ENCODE measurements around the gene MTCH2. TPM values are rescaled to one million over a fixed set of nuclear protein-coding genes. Genes with fewer than 3 reads are reported as not detected.
"Not testable (repeated sequence)": the region's sequence is repeated elsewhere in the genome, so short reads cannot be mapped to it uniquely, and the experiment has no call there.

MTCH2 gene
- 107 TPM for polyA plus RNA-seq (2013, experiment 1 of 2)
- polyA plus RNA-seq (2013, experiment 2 of 2) = 103 TPM

- no peaks in the 10 kb centered on the region for H3K9me3 ChIP-seq (ENCODE audit: insufficient read depth, low read depth, low read length)
- peak within 1 kb of the TSS; percentile 87 for H3K9ac ChIP-seq (ENCODE audit: low read depth, low read length)
- peaks cover 24% of the 10 kb centered on the region for H3K36me3 ChIP-seq (ENCODE audit: insufficient read depth, low read length)
- H3K4me3 ChIP-seq (ENCODE audit: low read length) = peak within 1 kb of the TSS; percentile 95
- H3K27ac ChIP-seq (ENCODE audit: low read depth, low read length) = peak within 1 kb of the TSS; percentile 86
- WGBS = under 1% methylated on average over 78 of the region's 78 CpGs
- H3K27me3 ChIP-seq (ENCODE audit: insufficient read depth, low read length) = no peaks in the 10 kb centered on the region
- peaks cover 7% of the 10 kb centered on the region; the same call in 1 of the 2 replicates for H3K4me1 ChIP-seq (ENCODE audit: insufficient read depth, low read length)
These were observed at the start of gene MTCH2 for GRCh38 chr11:47642099-47642855. TSS of gene MTCH2 (minus strand) at chr11:47642559. CDS start at chr11:47642465, 94 bp downstream.

DNA sequence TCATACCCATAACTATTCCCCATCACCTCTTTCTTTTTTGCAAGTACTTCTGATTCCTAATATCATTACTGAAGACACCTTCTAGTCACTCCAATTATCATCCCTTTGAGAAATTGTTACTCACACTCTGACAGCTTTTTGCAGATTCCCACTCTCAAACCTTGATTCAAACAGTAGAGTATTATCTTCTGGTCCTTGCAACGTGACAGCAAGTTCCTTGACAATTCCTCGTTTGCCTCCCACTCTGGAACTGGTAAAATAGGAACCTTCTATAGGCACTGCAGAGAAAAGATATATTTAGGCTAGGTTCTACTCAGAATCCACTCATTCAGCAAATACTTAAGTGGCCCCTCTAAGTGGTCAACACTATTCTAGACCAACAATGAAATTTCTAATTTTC lies 49.6 kb upstream of the MTCH2 start:
- Histone ChIP-seq H3K36me3 (ENCODE audit: insufficient read depth, low read length) (no peaks in the 10 kb centered on the region), H3K27me3 (ENCODE audit: insufficient read depth, low read length) (no peaks in the 10 kb centered on the region), H3K9me3 (ENCODE audit: insufficient read depth, low read depth, low read length) (no peaks in the 10 kb centered on the region), H3K4me3 (ENCODE audit: low read length) (no peak overlapping the region), H3K4me1 (ENCODE audit: insufficient read depth, low read length) (no peaks in the 10 kb centered on the region), H3K27ac (ENCODE audit: low read depth, low read length) (no peak overlapping the region), H3K9ac (ENCODE audit: low read depth, low read length) (no peak overlapping the region)
- WGBS = 83% methylated on average over 2 of the region's 2 CpGs

- H3K4me3 ChIP-seq (ENCODE audit: low read length) = no peak overlapping the region
- H3K4me1 ChIP-seq (ENCODE audit: insufficient read depth, low read length) = no peaks in the 10 kb centered on the region
- H3K27ac ChIP-seq (ENCODE audit: low read depth, low read length) = no peak overlapping the region
- no peak overlapping the region for H3K9ac ChIP-seq (ENCODE audit: low read depth, low read length)
- H3K36me3 ChIP-seq (ENCODE audit: insufficient read depth, low read length) = no peaks in the 10 kb centered on the region
- no peaks in the 10 kb centered on the region for H3K27me3 ChIP-seq (ENCODE audit: insufficient read depth, low read length)
- WGBS = 93% methylated on average over 4 of the region's 5 CpGs
- no peaks in the 10 kb centered on the region for H3K9me3 ChIP-seq (ENCODE audit: insufficient read depth, low read depth, low read length)
These were observed 47.1 kb upstream of the MTCH2 start for GRCh38 chr11:47689480-47689879.

DNA sequence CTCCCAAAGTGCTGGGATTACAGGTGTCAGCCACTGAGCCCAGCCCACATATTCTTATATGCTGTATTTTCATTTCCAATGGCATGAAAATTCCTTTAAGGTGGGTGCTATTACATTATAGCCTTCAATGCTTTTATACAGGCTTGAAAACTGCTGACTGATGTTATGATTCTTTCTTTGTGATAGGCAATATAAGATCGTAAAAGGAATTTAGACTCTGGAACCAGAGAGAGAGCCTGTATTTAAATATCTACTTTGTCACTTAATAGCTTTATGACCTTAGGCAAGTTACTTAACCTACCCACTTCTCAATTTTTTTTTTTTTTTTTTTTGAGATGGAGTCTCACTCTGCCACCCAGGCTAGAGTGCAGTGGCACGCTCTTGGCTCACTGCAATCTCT lies 46.6 kb upstream of the MTCH2 start:
- WGBS = 87% methylated on average over 2 of the region's 2 CpGs
- no peak overlapping the region for H3K4me3 ChIP-seq (ENCODE audit: low read length)
- no peaks in the 10 kb centered on the region for H3K4me1 ChIP-seq (ENCODE audit: insufficient read depth, low read length)

GRCh38 chr11:47688111-47688510 lies 45.8 kb upstream of the MTCH2 start:
- 93% methylated on average over 4 of the region's 4 CpGs for WGBS
- no peak overlapping the region for H3K4me3 ChIP-seq (ENCODE audit: low read length)

More for the DNA sequence above, 46.6 kb upstream of the MTCH2 start:
- Histone ChIP-seq H3K9me3 (ENCODE audit: insufficient read depth, low read depth, low read length) (no peaks in the 10 kb centered on the region), H3K36me3 (ENCODE audit: insufficient read depth, low read length) (no peaks in the 10 kb centered on the region), H3K27ac (ENCODE audit: low read depth, low read length) (no peak overlapping the region), H3K27me3 (ENCODE audit: insufficient read depth, low read length) (no peaks in the 10 kb centered on the region), H3K9ac (ENCODE audit: low read depth, low read length) (no peak overlapping the region)

DNA sequence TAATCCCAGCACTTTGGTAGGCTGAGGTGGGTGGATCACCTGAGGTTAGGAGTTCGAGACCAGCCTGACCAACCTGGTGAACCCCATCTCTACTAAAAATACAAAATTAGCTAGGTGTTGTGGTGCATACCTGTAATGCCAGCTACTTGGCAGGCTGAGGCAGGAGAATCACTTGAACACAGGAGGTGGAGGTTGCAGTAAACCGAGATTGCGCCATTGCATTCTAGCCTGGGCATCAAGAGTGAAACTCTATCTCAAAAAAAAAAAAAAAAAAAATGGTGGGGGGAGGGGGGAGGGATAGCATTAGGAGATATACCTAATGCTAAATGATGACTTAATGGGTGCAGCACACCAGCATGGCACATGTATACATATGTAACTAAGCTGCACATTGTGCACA lies 44.3 kb upstream of the MTCH2 start:
- 90% methylated on average over 2 of the region's 3 CpGs for WGBS
- not testable (repeated sequence) for H3K4me3 ChIP-seq (ENCODE audit: low read length); H3K27me3 ChIP-seq (ENCODE audit: insufficient read depth, low read length); H3K9me3 ChIP-seq (ENCODE audit: insufficient read depth, low read depth, low read length); H3K4me1 ChIP-seq (ENCODE audit: insufficient read depth, low read length); H3K27ac ChIP-seq (ENCODE audit: low read depth, low read length); H3K9ac ChIP-seq (ENCODE audit: low read depth, low read length); H3K36me3 ChIP-seq (ENCODE audit: insufficient read depth, low read length)

More at GRCh38 chr11:47688111-47688510, 45.8 kb upstream of the MTCH2 start:
- Histone ChIP-seq H3K27me3 (ENCODE audit: insufficient read depth, low read length) (no peaks in the 10 kb centered on the region), H3K9me3 (ENCODE audit: insufficient read depth, low read depth, low read length) (no peaks in the 10 kb centered on the region), H3K27ac (ENCODE audit: low read depth, low read length) (no peak overlapping the region), H3K9ac (ENCODE audit: low read depth, low read length) (no peak overlapping the region), H3K4me1 (ENCODE audit: insufficient read depth, low read length) (no peaks in the 10 kb centered on the region), H3K36me3 (ENCODE audit: insufficient read depth, low read length) (no peaks in the 10 kb centered on the region)

DNA sequence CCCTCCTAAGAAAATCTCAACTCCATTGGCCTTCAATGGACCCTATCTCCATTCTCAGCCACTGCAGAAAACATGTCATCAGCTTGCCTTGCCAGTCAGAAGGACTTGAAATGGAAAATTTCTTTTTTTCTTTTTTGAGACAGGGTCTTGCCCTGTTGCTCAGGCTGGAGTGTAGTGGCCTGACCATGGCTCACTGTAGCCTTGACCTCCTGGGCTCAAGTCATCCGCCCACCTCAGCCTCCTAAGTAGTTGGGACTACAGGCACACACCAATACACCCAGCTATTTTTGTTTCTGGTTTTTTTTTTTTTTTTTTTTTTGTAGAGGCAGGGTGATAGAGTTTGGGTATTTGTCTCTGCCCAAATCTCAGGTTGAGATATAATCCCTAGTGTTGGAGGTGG lies 43.8 kb upstream of the MTCH2 start:
- Histone ChIP-seq H3K9ac (ENCODE audit: low read depth, low read length) (no peak overlapping the region), H3K36me3 (ENCODE audit: insufficient read depth, low read length) (no peaks in the 10 kb centered on the region), H3K27me3 (ENCODE audit: insufficient read depth, low read length) (no peaks in the 10 kb centered on the region), H3K4me3 (ENCODE audit: low read length) (no peak overlapping the region), H3K27ac (ENCODE audit: low read depth, low read length) (no peak overlapping the region), H3K9me3 (ENCODE audit: insufficient read depth, low read depth, low read length) (no peaks in the 10 kb centered on the region), H3K4me1 (ENCODE audit: insufficient read depth, low read length) (no peaks in the 10 kb centered on the region)
- WGBS = 94% methylated on average over 1 of the region's 1 CpG

GRCh38 chr11:47675851-47676250 lies 33.5 kb upstream of the MTCH2 start:
- H3K27ac ChIP-seq (ENCODE audit: low read depth, low read length) = no peak overlapping the region
- 95% methylated on average over 2 of the region's 2 CpGs for WGBS

GRCh38 chr11:47672283-47672730 lies 29.9 kb upstream of the MTCH2 start:
- H3K36me3 ChIP-seq (ENCODE audit: insufficient read depth, low read length) = no peaks in the 10 kb centered on the region
- no peaks in the 10 kb centered on the region for H3K27me3 ChIP-seq (ENCODE audit: insufficient read depth, low read length)
- no peak overlapping the region for H3K27ac ChIP-seq (ENCODE audit: low read depth, low read length)
- H3K9ac ChIP-seq (ENCODE audit: low read depth, low read length) = no peak overlapping the region
- H3K4me1 ChIP-seq (ENCODE audit: insufficient read depth, low read length) = no peaks in the 10 kb centered on the region
- H3K9me3 ChIP-seq (ENCODE audit: insufficient read depth, low read depth, low read length) = no peaks in the 10 kb centered on the region
- no peak overlapping the region for H3K4me3 ChIP-seq (ENCODE audit: low read length)
- WGBS = 94% methylated on average over 5 of the region's 5 CpGs

More at GRCh38 chr11:47675851-47676250, 33.5 kb upstream of the MTCH2 start:
- Histone ChIP-seq H3K27me3 (ENCODE audit: insufficient read depth, low read length) (no peaks in the 10 kb centered on the region), H3K4me3 (ENCODE audit: low read length) (no peak overlapping the region), H3K4me1 (ENCODE audit: insufficient read depth, low read length) (no peaks in the 10 kb centered on the region), H3K9ac (ENCODE audit: low read depth, low read length) (no peak overlapping the region), H3K9me3 (ENCODE audit: insufficient read depth, low read depth, low read length) (no peaks in the 10 kb centered on the region), H3K36me3 (ENCODE audit: insufficient read depth, low read length) (no peaks in the 10 kb centered on the region)

GRCh38 chr11:47669856-47670255 lies 27.5 kb upstream of the MTCH2 start:
- 95% methylated on average over 6 of the region's 6 CpGs for WGBS
- H3K9ac ChIP-seq (ENCODE audit: low read depth, low read length) = no peak overlapping the region
- no peaks in the 10 kb centered on the region for H3K27me3 ChIP-seq (ENCODE audit: insufficient read depth, low read length)
- H3K36me3 ChIP-seq (ENCODE audit: insufficient read depth, low read length) = no peaks in the 10 kb centered on the region
- no peak overlapping the region for H3K4me3 ChIP-seq (ENCODE audit: low read length)
- H3K4me1 ChIP-seq (ENCODE audit: insufficient read depth, low read length) = no peaks in the 10 kb centered on the region
- H3K9me3 ChIP-seq (ENCODE audit: insufficient read depth, low read depth, low read length) = no peaks in the 10 kb centered on the region
- H3K27ac ChIP-seq (ENCODE audit: low read depth, low read length) = no peak overlapping the region

DNA sequence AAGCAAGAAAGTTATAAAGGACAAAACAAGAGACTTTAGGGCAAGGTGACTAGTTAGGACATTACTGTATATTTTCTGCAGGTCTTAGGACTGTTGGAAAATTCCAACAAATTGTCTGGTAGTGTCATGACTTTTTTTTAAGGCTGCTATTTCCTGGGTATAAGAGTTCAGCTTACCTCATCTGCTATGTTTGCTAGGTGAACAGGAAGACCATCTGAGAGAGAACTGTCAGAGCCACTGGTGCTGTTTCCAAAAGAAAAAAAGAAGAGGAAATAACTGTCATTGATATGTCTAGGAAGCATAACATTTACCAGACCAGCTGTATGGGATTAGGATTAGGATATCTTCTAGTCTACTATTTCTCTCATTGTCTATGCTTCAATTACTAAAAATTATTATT lies 26.3 kb upstream of the MTCH2 start:
- H3K27ac ChIP-seq (ENCODE audit: low read depth, low read length) = no peak overlapping the region
- no peaks in the 10 kb centered on the region for H3K36me3 ChIP-seq (ENCODE audit: insufficient read depth, low read length)
- no peak overlapping the region for H3K4me3 ChIP-seq (ENCODE audit: low read length)
- no peaks in the 10 kb centered on the region for H3K9me3 ChIP-seq (ENCODE audit: insufficient read depth, low read depth, low read length)
- H3K27me3 ChIP-seq (ENCODE audit: insufficient read depth, low read length) = no peaks in the 10 kb centered on the region
- H3K4me1 ChIP-seq (ENCODE audit: insufficient read depth, low read length) = no peaks in the 10 kb centered on the region
- no peak overlapping the region for H3K9ac ChIP-seq (ENCODE audit: low read depth, low read length)
